ENCODE results near the gene CACNA1B. TPM values are rescaled to one million over a fixed set of nuclear protein-coding genes. Genes with fewer than 3 reads are reported as not detected.

CACNA1B gene
- polyA plus RNA-seq, 4 donors: 0.11 to 0.56 (median 0.28) TPM

- DNase-seq (ENCODE audit: low read depth in 4 of 4, low spot score in 2 of 4): no peak
Observed at GRCh38 chr9:138067613-138068367, 190.2 kb downstream of the CACNA1B start.

DNA sequence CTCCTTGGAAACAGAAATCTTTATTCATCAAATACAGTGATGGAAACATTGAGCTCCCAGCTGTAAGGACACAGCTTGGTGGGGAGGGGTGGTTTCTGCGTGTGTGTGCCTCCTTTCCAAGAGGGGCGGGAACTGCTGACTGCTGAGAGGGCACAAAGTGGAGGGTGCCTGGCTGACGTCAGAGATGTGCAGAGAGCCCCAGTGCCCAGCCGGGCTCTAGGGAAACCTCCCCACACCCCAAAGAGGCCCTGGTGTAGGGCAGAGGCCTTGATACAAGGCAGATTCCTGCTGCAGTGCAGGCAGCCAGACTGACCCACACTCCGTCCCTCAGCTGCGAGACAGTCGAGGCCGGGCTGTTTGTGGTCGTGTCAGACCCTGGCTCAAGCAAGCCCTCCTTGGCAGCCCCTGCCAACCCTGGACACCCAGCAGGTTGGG lies 191.0 kb downstream of the CACNA1B start:
- DNase-seq (ENCODE audit: low read depth in 4 of 4, low spot score in 2 of 4): no peak

DNA sequence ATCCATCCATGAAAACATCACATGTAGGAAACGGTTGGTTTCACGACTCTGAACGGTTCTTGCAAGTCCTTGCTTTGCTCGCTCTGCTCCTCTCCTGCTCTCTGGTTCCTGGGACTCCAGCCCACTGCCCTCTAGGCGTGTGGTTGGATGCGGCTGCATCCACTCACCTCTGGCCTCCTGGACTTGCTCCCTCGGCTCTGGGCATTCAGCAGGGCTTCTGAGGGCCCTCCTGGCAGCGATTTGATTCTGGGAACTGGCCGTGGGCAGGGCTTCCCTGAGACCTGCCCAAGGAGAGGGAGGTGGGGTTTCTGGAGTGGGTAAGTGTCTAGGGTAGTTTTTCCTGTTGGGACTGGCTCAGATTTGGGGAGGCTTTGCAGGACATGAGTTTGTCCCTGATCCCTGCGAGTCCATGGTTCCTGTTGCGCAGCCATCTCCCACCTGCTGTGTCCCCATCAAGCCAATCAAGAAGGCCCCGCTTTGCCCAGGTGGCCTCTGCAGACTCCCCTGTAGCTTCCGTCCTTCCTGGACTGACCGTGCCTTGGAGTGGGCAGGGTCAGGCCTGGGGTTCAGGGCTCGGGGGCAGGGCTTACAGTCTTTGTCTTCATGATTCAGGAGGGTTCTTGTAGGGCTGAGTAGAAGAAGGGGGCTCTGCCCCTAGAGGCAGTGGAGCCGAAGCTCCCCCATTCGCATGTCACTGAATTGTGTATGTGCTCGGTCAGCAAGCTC lies 192.3 kb downstream of the CACNA1B start:
- DNase-seq (ENCODE audit: low read depth in 4 of 4, low spot score in 2 of 4): no peak

GRCh38 chr9:138070815-138071214 lies 193.2 kb downstream of the CACNA1B start:
- no peak for DNase-seq (ENCODE audit: low read depth in 4 of 4, low spot score in 2 of 4)

DNA sequence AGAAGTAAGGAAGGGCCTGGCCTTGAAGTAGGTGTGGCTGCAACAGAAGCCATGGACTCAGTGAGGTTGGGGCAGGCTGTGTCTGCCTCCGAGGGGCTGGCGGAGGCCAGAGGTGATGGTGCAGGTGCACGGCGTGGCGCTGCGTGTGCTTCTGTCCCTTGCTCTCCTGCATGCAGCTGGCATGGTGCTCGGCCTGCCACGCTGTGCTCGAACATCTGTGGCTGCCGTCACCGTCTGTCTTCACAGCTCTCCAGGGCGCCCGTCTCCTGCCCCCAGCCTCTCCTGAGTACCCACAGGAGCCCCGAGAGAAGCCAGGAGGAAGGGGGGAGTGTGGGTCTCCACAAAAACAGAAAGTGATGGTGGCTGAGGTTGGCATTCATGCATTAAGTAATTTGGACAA lies 193.7 kb downstream of the CACNA1B start:
- DNase-seq (ENCODE audit: low read depth in 4 of 4, low spot score in 2 of 4): no peak

GRCh38 chr9:138071731-138072130 lies 194.1 kb downstream of the CACNA1B start:
- no peak for DNase-seq (ENCODE audit: low read depth in 4 of 4, low spot score in 2 of 4)

DNA sequence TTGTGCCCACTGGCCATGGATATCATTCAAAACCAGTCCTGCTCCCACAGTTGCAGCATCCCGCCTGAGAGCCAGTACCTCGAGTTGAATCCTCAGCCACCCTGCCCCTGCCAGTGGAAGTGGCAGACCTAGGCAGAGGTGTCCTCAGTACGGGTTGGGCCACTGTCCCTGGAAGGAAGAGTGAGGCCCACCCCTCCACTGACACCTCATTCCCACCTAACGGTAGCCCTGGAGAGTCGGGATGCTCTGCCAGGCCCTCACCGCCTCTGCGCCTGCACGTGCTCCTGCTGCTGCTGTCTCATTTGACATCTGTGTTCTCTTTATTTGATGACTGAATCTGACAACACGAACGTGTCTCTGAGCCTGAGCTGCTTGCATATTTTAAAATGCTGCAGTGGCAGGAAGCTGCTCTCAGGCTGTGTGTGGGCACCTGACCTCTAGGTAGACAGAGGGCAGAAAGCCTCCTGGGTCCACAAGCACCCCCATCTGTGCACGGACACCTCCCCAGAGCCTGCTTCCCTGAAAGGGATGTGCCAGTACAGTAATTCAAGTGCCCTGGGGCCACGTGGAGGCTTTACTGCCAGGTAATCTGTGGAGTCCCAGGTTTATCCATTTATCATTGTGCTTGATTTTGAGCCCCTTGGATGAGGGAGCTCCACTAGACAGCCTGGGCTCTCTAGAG lies 194.7 kb downstream of the CACNA1B start:
- no peak for DNase-seq (ENCODE audit: low read depth in 4 of 4, low spot score in 2 of 4)

GRCh38 chr9:138072897-138073296 lies 195.3 kb downstream of the CACNA1B start:
- DNase-seq (ENCODE audit: low read depth in 4 of 4, low spot score in 2 of 4): no peak

DNA sequence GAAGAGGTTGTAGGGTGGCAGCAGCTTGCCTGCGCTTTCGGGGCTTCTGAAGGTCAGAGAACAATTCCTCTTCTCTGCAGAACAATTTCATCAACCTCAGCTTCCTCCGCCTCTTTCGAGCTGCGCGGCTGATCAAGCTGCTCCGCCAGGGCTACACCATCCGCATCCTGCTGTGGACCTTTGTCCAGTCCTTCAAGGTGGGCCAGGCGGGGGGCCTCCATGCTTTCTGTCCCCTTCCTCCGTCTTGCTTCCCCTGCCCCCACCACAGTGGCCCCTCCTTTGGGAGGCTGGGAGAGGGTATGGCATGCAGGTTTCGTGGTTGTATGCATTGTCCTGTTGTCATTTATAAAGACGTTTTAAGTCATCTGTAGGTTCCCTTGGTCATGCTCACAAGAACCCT lies 195.8 kb downstream of the CACNA1B start:
- DNase-seq (ENCODE audit: low read depth in 4 of 4, low spot score in 2 of 4): no peak

- DNase-seq (ENCODE audit: low read depth in 4 of 4, low spot score in 2 of 4): no peak
Observed at GRCh38 chr9:138073808-138074207, 196.2 kb downstream of the CACNA1B start.

DNA sequence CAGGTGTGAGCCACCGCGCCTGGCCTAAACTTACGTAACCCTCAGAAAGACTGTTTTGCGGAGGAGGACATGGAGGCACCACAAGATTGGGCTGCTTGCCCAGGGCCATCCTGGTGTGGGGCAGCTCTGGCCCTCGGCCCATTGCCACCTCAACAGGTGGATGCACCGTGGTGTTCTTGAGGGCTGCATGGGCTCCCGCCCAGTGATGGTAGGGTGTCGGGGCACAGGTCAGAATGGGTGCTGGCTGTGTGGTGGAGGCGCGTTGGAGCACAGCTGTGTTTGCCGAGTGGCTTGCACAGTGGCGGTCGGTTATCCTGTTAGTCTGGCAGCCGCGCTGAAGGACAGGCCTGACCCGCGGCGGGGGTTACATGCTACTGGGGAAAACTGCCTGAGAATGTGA lies 196.9 kb downstream of the CACNA1B start:
- DNase-seq (ENCODE audit: low read depth in 4 of 4, low spot score in 2 of 4): no peak

DNA sequence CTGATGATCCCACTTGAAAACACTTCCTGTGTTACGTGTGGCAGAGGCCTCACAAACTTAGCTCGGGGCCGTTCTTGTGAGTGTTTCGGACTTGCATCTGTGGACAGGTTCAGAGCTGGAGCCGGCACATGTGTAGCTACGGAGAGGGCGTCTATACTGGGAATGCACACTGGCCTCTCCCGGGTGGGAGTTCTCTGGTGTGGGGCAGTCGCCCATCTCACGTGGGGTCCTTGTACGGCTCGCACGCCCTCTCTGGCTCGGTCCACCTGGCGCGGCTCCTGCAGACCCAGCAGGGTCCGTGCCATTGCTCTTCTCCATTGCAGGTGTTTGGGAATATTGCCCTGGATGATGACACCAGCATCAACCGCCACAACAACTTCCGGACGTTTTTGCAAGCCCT lies 197.9 kb downstream of the CACNA1B start:
- DNase-seq (ENCODE audit: low read depth in 4 of 4, low spot score in 2 of 4): no peak

GRCh38 chr9:138075961-138076649 lies 198.5 kb downstream of the CACNA1B start:
- no peak for DNase-seq (ENCODE audit: low read depth in 4 of 4, low spot score in 2 of 4)

DNA sequence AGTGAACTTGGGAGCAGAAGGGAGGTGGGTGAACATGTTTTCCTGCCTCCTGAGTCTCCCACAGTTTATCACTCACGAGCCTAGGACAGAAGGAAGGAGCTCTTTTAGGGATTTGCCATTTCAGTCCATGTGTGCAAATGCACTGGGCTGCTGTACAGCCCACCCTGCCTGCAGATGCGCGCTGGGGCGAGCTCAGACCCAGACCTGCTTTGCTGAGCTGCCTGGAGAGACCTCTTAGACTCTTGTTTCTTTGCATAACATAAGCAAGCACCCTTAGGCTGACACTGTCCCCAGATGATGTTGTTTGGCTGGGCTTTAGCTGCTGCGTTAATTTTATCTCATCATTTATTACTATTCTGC lies 199.0 kb downstream of the CACNA1B start:
- no peak for DNase-seq (ENCODE audit: low read depth in 4 of 4, low spot score in 2 of 4)

DNA sequence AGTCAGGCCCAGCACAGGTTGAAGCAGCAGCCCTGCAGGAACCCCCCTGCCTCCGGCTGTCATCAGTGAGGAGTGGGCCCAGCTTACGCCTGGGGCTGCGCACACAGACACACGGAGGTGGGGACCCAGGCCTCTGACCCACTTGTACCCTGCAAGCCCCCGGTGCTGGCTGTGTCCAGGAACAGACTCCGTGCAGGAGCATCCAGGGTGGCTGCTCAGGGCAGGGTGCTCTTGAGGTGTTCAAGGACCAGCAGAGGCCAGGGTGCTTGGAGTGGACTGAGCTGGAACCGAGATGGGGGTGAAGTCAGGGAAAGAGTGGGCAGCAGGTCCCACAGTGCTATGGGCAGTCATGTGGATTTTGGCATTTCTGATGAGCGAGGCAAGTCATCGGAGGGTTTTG lies 199.5 kb downstream of the CACNA1B start:
- DNase-seq (ENCODE audit: low read depth in 4 of 4, low spot score in 2 of 4): no peak

- no peak for DNase-seq (ENCODE audit: low read depth in 4 of 4, low spot score in 2 of 4)
Observed at GRCh38 chr9:138077898-138078540, 200.4 kb downstream of the CACNA1B start.

DNA sequence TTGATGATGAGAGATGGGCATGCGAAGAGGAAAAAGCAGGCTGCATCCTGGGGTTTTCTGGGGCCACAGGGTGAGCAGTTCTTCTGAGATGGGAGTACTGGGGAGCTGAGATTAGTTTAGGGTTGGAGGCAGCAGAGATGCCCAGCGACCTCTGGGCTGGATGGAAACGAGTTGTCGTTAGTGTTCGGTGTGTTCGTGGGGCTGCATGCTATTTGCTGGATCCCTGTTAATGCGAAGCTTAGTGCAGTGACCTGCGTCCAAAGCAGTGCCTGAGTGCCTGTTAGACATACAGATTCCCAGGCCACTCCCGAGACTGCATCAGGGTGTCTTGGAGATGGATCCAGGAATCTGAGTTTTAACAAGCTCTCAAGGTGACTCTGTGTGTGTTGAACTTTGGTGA lies 201.3 kb downstream of the CACNA1B start:
- DNase-seq (ENCODE audit: low read depth in 4 of 4, low spot score in 2 of 4): no peak

DNA sequence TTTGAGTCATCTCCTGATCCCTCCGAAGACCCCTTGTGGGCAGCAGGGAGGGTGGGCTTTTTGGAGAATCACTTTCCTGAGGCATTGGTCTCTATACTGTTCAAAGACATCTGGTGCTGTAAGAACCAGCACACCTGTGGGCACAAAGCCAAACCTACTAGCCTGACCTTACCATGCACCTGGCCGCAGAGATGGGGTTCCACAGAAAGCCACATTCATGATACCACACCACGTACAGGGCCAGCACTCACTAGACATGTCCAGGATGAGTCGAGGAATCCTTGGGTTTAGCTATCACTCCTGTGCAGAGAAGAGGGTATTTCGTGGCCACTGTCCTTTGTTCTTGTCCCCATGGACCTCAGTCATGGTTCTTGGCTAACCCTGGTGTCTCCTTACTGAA lies 203.4 kb downstream of the CACNA1B start:
- no peak for DNase-seq (ENCODE audit: low read depth in 4 of 4, low spot score in 2 of 4)

DNA sequence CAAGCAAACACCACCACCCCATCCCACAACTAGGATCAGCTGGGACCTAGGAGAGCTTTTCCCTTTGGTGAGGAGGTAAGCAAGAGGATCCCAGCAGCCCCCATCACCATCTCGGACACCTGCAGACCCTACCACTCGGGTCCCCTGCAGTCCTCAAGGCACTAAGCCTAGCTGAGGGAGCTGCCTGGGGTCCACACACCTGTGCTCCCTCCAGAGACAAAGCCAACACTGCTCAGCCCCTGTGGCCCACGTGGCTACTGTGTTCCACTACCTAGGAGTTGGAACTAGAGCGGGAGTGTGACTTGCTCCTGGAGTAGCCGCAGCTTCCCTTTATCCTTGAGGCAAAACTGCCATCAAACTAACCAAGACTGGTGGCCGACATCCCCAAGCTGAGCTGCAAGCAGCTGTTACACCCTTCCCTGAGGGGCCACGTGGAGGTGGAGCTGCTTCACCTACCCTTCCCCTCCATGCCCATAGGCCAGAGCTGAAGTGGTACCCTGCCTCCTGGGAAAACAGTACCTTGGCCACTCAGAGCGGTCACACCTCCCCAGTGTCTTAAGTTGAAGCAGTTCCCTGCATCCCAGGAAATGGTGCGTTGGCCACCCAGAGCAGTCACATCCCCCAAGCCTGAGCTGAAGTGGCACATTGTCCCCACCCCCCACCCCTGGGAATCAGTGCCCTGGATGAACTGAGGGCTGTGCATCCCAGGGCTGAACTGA lies 205.5 kb downstream of the CACNA1B start:
- DNase-seq (ENCODE audit: low read depth in 4 of 4, low spot score in 2 of 4): no peak

GRCh38 chr9:138083873-138084272 lies 206.3 kb downstream of the CACNA1B start:
- no peak for DNase-seq (ENCODE audit: low read depth in 4 of 4, low spot score in 2 of 4)
